ENCODE measurements around the gene FAM13A.

- no peak for TF ChIP-seq CTCF (IDR thresholded peaks at IDR 0.05; ENCODE audit: poor library complexity)
- TF ChIP-seq EZH2 (IDR thresholded peaks at IDR 0.05; ENCODE audit: borderline replicate concordance) = no peak
- TF ChIP-seq EZH2phosphoT487 (IDR thresholded peaks at IDR 0.05; ENCODE audit: low read depth, severe bottlenecking, unreplicated experiment) = no peak
Measured at GRCh38 chr4:88738180-88738579, 318.8 kb downstream of the FAM13A start.

Data from hepatocyte (in vitro differentiated cells).